ENCODE data around the gene FAM171A2. TPM values are rescaled to one million over a fixed set of nuclear protein-coding genes. Genes with fewer than 3 reads are reported as not detected.

Gene FAM171A2
- polyA plus RNA-seq, 2 of the 4 experiments (the other 2 are of a cell fraction), result 1.8 to 3.9 TPM

GRCh38 chr17:44383363-44383762 is 19.7 kb upstream of the FAM171A2 start:
- TF ChIP-seq RAD21 (conservative IDR thresholded peaks at IDR 0.05 in 1 of 2, IDR thresholded peaks at IDR 0.05 in 1 of 2) (no peak), MAFK (IDR thresholded peaks at IDR 0.05; ENCODE audit: partially characterized antibody) (no peak), CHD2 (IDR thresholded peaks at IDR 0.05; ENCODE audit: low read length, partially characterized antibody) (no peak), EHMT2 (IDR thresholded peaks at IDR 0.05; ENCODE audit: low read depth) (no peak), ATOH8 (CRISPR knock-in tag; IDR thresholded peaks at IDR 0.05; ENCODE audit: low read depth) (no peak), HEYL (CRISPR knock-in tag; IDR thresholded peaks at IDR 0.05) (no peak), BHLHE40 (IDR thresholded peaks at IDR 0.05; ENCODE audit: low read depth, low read length) (no peak), HOXB5 (CRISPR knock-in tag; IDR thresholded peaks at IDR 0.05) (no peak), EP300 (IDR thresholded peaks at IDR 0.05) (no peak), HOXA7 (CRISPR knock-in tag; IDR thresholded peaks at IDR 0.05) (no peak), RCOR1 (IDR thresholded peaks at IDR 0.05; ENCODE audit: low read depth, low read length) (no peak)
- TF ChIP-seq, protein P1, sequence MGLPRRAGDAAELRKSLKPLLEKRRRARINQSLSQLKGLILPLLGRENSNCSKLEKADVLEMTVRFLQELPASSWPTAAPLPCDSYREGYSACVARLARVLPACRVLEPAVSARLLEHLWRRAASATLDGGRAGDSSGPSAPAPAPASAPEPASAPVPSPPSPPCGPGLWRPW (IDR thresholded peaks at IDR 0.05), result no peak
- TF ChIP-seq, protein P2, sequence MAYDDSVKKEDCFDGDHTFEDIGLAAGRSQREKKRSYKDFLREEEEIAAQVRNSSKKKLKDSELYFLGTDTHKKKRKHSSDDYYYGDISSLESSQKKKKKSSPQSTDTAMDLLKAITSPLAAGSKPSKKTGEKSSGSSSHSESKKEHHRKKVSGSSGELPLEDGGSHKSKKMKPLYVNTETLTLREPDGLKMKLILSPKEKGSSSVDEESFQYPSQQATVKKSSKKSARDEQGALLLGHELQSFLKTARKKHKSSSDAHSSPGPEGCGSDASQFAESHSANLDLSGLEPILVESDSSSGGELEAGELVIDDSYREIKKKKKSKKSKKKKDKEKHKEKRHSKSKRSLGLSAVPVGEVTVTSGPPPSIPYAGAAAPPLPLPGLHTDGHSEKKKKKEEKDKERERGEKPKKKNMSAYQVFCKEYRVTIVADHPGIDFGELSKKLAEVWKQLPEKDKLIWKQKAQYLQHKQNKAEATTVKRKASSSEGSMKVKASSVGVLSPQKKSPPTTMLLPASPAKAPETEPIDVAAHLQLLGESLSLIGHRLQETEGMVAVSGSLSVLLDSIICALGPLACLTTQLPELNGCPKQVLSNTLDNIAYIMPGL (CRISPR knock-in tag; IDR thresholded peaks at IDR 0.05; ENCODE audit: borderline replicate concordance), result no peak
- Histone ChIP-seq H3K4me2 (no peak overlapping the region), H3K27ac (no peak overlapping the region), H3K4me1 (peaks cover 3% of the 10 kb centered on the region; the same call in 1 of the 3 replicates), H3K4me3 (no peak overlapping the region), H3K9me3 (no peaks in the 10 kb centered on the region)
- FAIRE-seq (no peak), ATAC-seq (no peak), DNase-seq (ENCODE audit: low read depth in 1 of 2, low spot score in 1 of 2) (no peak)
- CTCF ChIA-PET, result interaction anchor here (0.5 to 2.3 kb wide), 4 partner anchors 19 to 140 kb away, joined by 3 to 11 read pairs (median 4); partner anchors contain the start of gene FAM171A2
- WGBS (ENCODE audit: missing lambda C conversion rate), result 92% methylated on average over 11 of the region's 15 CpGs
- POLR2A ChIA-PET, result no interaction called here

DNA sequence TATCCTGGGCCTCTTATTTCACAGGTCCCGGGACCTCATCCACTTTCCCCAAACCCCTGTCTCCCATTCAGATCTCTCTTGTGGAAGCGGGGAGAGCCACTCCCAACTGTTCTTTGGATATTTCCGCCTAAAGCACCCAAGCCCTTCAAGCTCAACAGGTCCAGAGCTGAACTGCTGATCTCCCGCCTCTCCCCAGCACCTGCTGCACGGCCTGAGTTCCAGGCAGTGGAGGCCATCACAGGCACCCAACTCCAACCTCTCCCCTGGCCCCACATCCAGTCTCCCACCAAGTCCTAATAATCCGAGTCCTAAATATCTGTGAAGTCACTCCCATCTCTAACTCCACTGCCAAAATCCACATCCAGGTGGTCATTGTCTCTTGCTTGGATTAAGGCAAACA is 19.3 kb upstream of the FAM171A2 start:
- H3K4me2 ChIP-seq, result no peak overlapping the region
- H3K9me3 ChIP-seq, result no peaks in the 10 kb centered on the region
- H3K27ac ChIP-seq, result no peak overlapping the region
- H3K4me1 ChIP-seq, result peaks cover 3% of the 10 kb centered on the region; the same call in 1 of the 3 replicates
- ATAC-seq (no peak), DNase-seq (ENCODE audit: low read depth in 1 of 2, low spot score in 1 of 2) (no peak), FAIRE-seq (no peak)
- CTCF ChIA-PET, result interaction anchor here (0.5 to 2.3 kb wide), 4 partner anchors 19 to 140 kb away, joined by 3 to 11 read pairs (median 4); partner anchors contain the start of gene FAM171A2
- POLR2A ChIA-PET, result no interaction called here
- WGBS (ENCODE audit: missing lambda C conversion rate), result 85% methylated on average over 6 of the region's 6 CpGs
- TF ChIP-seq POLR2A (IDR thresholded peaks at IDR 0.05; ENCODE audit: low read length) (no peak), KDM1A (IDR thresholded peaks at IDR 0.05; ENCODE audit: low read depth) (no peak), ELK1 (IDR thresholded peaks at IDR 0.05; ENCODE audit: low read depth, low read length) (no peak), SREBF2 (IDR thresholded peaks at IDR 0.05) (no peak), HOXB5 (CRISPR knock-in tag; IDR thresholded peaks at IDR 0.05) (no peak), TFCP2L1 (CRISPR knock-in tag; IDR thresholded peaks at IDR 0.05) (no peak), JUNB (IDR thresholded peaks at IDR 0.05) (no peak), CEBPB (IDR thresholded peaks at IDR 0.05) (no peak), HDAC2 (IDR thresholded peaks at IDR 0.05) (no peak), RAD21 (conservative IDR thresholded peaks at IDR 0.05 in 1 of 2, IDR thresholded peaks at IDR 0.05 in 1 of 2) (no peak), GATA3 (IDR thresholded peaks at IDR 0.05; ENCODE audit: borderline replicate concordance) (no peak), TP53 (CRISPR knock-in tag; IDR thresholded peaks at IDR 0.05) (no peak)
- TF ChIP-seq, protein P2 (CRISPR knock-in tag; IDR thresholded peaks at IDR 0.05; ENCODE audit: borderline replicate concordance), result no peak
- no peak overlapping the region for H3K4me3 ChIP-seq
